A549 (cell line): ENCODE results near the gene GAN.

Experiments
- POLR2AphosphoS2 ChIP-seq: conservative IDR thresholded peaks from 2 replicates; pipeline ENCODE4 v1.6.1; 2012; ENCODE audit warnings: low read length, improper control_type of control experiment, inconsistent platforms
- SREBF2 ChIP-seq: fragments of 450-650 bp; IDR thresholded peaks from 2 replicates; pipeline ENCODE4 v1.6.1; 2014; ENCODE audit warnings: mild to moderate bottlenecking, moderate library complexity

DNA sequence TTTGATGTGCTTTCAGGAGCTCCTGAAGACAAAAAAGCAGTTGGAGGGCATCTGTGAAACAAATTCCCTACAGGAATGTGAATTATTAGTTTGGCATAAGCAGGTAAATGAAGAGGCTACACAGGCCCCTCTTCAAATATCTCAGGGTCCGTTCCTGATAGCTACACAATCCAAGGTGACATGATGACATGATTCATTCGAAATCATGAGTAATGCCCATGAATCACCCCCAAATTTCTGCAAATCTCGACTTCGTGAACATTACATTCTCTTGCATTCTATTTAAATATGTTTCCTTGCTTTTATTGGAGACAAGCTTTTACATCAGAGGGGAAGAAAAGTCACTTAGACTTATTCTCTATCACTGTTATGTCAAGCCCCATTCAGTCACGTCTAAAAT lies 22.3 kb downstream of the GAN start:
- TF ChIP-seq SREBF2 (no peak), POLR2AphosphoS2 (no peak)
